NCI-H187 (cell line): ENCODE results near the gene EIF4G2.

Source experiments
- DNase-seq, 2 experiments: peaks; one replicate each; lab custom pipeline; 2025; lab: John Stamatoyannopoulos, UW

Gene EIF4G2

DNA sequence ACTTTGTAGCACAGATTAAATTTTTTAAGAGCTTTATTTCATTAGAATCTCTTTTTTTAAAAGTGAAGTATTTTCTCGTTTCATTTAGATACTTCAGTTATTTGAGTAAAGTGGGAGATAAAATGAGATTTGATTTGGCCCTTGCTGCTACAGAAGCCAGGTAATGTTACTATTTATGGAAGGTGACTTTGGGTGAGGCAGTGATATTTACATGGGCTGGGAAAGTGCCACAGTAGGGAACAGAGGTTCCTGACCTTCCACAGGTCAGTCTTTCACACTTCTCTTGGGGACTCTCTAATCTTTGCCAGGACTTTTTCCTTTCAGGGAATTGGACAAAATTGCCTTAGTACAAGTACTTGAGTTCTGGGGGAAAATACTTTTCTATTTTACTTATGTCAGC lies 37.3 kb downstream of the EIF4G2 start:
- DNase-seq: no peak

DNA sequence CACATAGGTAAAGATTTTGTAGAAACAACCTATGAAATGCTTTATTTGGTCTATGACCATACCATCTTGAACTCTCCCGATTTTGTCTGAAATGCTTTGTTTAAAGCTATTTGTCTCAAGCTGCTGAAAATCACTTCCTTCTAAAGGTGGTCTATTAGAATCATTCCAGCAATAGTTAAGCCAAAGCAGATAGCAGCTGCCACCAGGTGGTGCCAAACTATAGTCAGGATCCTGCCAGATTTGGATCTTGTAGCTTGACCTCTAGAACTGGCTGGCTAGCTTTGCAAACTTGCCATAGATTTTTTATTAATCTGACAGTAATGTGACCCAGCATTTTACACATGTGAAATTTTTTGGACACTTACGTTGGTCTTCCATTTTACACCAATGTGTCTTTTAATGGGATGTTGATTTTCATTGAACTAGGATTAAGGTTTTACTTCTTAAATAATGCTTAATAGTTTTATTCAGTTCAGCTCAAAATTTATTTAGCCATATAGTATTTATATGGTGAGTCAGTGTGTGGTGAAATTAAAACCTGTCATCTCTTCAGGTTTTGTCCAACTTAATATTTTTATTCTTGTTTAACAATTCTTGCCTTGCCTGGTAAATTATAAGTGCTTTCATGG lies 38.0 kb downstream of the EIF4G2 start:
- peak in 1 of 2 experiments; percentile 4 for DNase-seq

- no peak for DNase-seq
These were observed 44.3 kb downstream of the EIF4G2 start for GRCh38 chr11:10764412-10764811.

GRCh38 chr11:10763766-10764165 lies 45.0 kb downstream of the EIF4G2 start:
- DNase-seq: no peak

GRCh38 chr11:10762913-10763421 lies 45.8 kb downstream of the EIF4G2 start:
- no peak for DNase-seq

GRCh38 chr11:10762185-10762584 lies 46.5 kb downstream of the EIF4G2 start:
- DNase-seq: no peak

- no peak for DNase-seq
These were observed 47.5 kb downstream of the EIF4G2 start for GRCh38 chr11:10761085-10761698.

DNA sequence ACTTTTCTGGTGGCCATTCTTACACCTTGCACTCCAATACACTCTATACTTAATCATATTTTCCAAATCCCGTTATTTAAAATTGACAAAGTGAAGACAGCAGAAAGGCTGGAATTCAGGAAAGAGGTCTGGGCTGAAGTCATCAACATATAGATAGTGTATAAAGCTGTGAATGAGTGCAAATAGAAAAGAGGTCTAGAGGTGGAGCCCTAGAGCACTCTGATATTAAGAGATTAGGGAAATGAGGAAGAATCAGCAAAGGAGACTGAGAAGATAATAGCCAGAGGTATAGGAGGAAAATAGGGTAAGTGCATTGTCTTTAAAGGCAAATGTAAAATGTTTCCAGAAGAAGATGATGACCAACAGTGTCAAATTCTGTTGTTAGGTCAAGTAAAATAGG lies 49.8 kb downstream of the EIF4G2 start:
- DNase-seq: no peak

DNA sequence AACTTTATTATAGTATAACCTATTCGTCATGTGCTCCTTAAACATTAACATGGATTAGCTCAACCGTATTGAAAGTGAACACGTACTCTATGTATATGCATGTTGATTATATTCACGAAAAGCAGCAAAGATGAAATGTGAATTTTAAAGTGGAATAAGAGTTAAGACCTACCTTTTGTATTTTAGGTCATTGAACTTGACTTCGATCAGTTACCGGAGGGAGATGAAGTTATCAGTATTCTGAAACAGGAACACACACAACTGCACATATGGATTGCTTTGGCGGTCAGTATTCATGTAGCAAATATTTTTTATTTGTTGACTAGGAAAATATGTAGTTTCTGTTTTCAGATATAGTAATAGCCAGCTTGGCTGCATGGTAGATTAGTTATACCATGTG lies 56.2 kb downstream of the EIF4G2 start:
- no peak for DNase-seq

GRCh38 chr11:10752061-10752460 lies 56.7 kb downstream of the EIF4G2 start:
- no peak for DNase-seq

- peak in 1 of 2 experiments; percentile 72 for DNase-seq
These were observed 57.2 kb downstream of the EIF4G2 start for GRCh38 chr11:10751581-10751940.

DNA sequence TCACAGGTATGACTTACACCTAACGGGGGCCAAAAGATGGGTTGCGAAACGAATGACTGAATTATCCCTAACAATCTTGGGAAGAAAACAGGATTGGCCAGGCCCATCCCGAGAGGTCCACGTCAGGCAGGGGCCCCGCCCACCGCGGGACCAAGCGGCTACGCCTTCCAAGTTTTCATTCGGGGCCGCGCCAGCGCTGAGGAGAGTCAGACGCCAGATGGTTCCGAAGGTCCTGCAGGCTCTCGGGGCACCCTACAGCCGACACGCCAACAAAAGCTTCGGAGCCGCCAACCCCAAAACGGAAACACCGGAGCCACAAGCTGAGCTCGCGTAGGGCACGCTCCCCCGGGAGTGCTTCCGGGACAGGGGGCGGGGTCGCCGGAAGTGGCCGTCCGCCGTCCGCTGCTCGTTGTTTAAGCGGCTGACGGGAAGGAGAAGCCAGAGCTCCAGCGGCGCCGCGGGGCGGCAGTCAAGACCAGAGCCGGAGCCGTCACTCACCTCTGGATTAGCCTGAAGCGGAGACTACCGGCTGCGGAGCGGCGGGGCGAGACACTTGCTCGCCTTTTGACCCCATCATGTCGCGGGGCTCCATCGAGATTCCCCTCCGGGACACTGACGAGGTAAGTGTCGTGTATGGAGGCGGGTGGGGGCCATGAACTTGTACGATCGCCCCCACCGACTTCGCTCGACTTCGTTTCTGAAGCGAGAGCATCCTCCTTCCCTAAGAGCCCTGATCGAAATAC lies 57.7 kb downstream of the EIF4G2 start, which contains the start of gene CTR9:
TSS of gene CTR9 (plus strand) at position 409 of the 743 bp plus-strand sequence. CDS start at position 576, 167 bp downstream.
- DNase-seq: peak; percentile 89 to 94

- DNase-seq: no peak
These were observed 59.2 kb downstream of the EIF4G2 start for GRCh38 chr11:10749476-10749875.

DNA sequence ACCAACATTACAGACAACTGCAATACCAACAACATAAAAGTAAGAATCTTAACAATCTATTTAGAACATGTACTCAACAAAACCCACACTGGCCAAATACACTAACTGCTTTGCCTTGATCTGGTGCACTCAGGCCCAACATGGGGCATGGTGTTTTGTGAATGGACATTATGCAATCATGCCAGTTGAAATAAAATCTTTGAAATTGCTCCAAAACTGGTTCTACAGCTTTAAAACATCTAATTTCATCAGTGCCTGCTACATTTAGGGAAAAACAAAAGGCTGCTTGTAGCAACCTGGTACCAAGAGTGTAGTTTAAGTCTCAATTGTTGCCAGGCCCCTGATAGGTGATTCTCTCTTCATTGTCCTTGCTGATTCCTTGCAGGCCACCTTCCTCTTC lies 61.0 kb downstream of the EIF4G2 start:
- DNase-seq: no peak
